RWPE2 (cell line): ENCODE data around the gene TSPAN16.
A peak's percentile ranks its signal among the peaks of the same experiment; 100 is the strongest.

Source experiments
- ATAC-seq: fragments of 200-7000 bp; cut with Tn5 transposase; 3 replicates; pipeline ENCODE4 v1.9.1; 2021; ENCODE audit warnings: low read depth
- DNase-seq: peaks from one replicate; pipeline ENCODE4 v3.0.0-alpha.2; 2020; ENCODE audit warnings: low spot score
- H3K27ac ChIP-seq: fragments of 450-650 bp; 2 replicates; pipeline ENCODE4 v1.5.1; 2017; ENCODE audit warnings: mild to moderate bottlenecking; ENCODE audit not compliant: poor library complexity, severe bottlenecking
- H3K27me3 ChIP-seq: fragments of 250-450 bp; sonication (Bioruptor Pico); 2 replicates; pipeline ENCODE4 v1.5.1; 2021; ENCODE audit warnings: mild to moderate bottlenecking, moderate library complexity; ENCODE audit not compliant: insufficient read depth, poor library complexity, severe bottlenecking
- H3K36me3 ChIP-seq: fragments of 250-450 bp; sonication (Bioruptor Pico); 2 replicates; pipeline ENCODE4 v1.5.1; 2020; ENCODE audit warnings: low read depth, mild to moderate bottlenecking, moderate library complexity
- H3K4me1 ChIP-seq: fragments of 250-450 bp; sonication (Bioruptor Pico); 2 replicates; pipeline ENCODE4 v1.5.1; 2021; ENCODE audit warnings: mild to moderate bottlenecking, moderate library complexity; ENCODE audit not compliant: insufficient read depth, poor library complexity, severe bottlenecking
- H3K4me3 ChIP-seq: fragments of 250-450 bp; sonication (Bioruptor Pico); 2 replicates; pipeline ENCODE4 v1.5.1; 2021; ENCODE audit warnings: mild to moderate bottlenecking, moderate library complexity; ENCODE audit not compliant: severe bottlenecking
- H3K9me3 ChIP-seq: fragments of 250-450 bp; sonication (Bioruptor Pico); 2 replicates; pipeline ENCODE4 v1.5.1; 2021; ENCODE audit warnings: mild to moderate bottlenecking, moderate library complexity; ENCODE audit not compliant: severe bottlenecking
- TF ChIP-seq, protein P1 (sequence below): fragments of 450-650 bp; IDR thresholded peaks from one replicate; pipeline ENCODE4 v1.5.1; 2017; ENCODE audit warnings: mild to moderate bottlenecking, moderate library complexity; ENCODE audit not compliant: poor library complexity, severe bottlenecking

TSPAN16 gene

DNA sequence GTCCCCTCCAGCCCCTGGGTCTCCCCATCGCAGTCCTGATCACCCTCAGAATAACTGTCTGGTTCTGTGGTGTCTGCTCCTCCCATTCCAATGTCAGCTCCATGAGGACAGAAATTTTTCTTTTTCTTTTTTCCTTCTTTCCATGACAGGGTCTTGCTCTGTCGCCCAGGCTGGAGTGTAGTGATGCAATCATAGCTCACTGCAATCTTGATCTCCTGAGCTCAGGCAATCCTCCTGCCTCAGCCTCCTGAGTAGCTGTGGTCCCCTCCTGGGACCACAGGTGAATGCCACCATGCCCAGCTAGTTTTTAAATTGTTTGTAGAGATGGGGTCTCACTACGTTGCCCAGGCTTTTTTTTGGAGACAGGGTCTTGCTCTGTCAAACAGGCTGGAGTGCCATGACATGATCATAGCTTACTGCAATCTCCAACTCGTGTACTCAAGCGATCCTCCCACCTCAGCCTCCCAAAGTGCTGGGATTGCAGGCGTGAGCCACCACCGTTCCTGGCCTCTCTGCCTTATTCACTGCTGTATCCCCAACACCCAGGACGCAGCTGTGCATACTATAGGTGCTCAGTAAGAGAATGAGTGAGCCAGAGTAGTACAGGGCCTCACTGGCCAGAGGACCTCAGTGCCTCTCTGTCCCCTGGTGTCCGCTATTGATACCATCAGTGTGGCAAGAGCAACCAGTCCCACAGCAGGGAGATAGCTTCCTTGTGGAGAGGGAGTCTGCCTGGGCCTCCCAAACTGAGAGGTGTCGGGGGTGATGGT, 28.5 kb upstream of the TSPAN16 start:
- Histone ChIP-seq H3K27me3 (no peaks in the 10 kb centered on the region), H3K4me1 (peaks cover 31% of the 10 kb centered on the region), H3K4me3 (no peak overlapping the region), H3K27ac (peak overlapping the region; percentile 98), H3K36me3 (no peaks in the 10 kb centered on the region), H3K9me3 (no peaks in the 10 kb centered on the region)
- no peak for ATAC-seq
- no peak for DNase-seq
- TF ChIP-seq, protein P1, sequence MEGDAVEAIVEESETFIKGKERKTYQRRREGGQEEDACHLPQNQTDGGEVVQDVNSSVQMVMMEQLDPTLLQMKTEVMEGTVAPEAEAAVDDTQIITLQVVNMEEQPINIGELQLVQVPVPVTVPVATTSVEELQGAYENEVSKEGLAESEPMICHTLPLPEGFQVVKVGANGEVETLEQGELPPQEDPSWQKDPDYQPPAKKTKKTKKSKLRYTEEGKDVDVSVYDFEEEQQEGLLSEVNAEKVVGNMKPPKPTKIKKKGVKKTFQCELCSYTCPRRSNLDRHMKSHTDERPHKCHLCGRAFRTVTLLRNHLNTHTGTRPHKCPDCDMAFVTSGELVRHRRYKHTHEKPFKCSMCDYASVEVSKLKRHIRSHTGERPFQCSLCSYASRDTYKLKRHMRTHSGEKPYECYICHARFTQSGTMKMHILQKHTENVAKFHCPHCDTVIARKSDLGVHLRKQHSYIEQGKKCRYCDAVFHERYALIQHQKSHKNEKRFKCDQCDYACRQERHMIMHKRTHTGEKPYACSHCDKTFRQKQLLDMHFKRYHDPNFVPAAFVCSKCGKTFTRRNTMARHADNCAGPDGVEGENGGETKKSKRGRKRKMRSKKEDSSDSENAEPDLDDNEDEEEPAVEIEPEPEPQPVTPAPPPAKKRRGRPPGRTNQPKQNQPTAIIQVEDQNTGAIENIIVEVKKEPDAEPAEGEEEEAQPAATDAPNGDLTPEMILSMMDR = no peak

DNA sequence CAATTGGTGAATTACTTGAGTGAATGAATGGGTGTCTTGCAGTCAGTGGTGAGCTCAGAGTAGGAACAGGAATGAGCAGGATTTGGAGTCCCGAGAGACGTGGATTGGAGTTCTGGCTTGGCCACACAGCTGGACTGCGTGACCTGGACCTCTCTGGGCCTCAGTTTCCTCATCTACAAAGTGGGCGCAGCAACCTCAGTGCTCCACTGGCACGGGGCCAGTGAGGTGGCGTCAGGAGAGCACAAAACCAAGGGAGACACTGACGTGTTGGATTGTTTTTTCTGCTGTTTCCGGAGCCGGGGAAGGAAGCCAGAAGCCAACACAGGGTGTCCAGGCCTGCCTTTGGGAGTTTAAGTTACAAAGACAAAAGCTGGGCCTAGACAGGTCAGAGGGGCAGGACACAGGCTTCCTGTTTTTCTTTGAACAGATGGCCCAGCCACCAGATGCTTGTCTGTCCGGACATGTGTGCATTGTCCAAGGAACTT, 27.1 kb upstream of the TSPAN16 start:
- no peaks in the 10 kb centered on the region for H3K9me3 ChIP-seq
- H3K4me3 ChIP-seq = no peak overlapping the region
- no peaks in the 10 kb centered on the region for H3K36me3 ChIP-seq
- H3K4me1 ChIP-seq = peaks cover 31% of the 10 kb centered on the region
- ATAC-seq (peak; percentile 58), DNase-seq (no peak)
- TF ChIP-seq, protein P1 = no peak
- peak overlapping the region; percentile 98 for H3K27ac ChIP-seq
- H3K27me3 ChIP-seq = no peaks in the 10 kb centered on the region

DNA sequence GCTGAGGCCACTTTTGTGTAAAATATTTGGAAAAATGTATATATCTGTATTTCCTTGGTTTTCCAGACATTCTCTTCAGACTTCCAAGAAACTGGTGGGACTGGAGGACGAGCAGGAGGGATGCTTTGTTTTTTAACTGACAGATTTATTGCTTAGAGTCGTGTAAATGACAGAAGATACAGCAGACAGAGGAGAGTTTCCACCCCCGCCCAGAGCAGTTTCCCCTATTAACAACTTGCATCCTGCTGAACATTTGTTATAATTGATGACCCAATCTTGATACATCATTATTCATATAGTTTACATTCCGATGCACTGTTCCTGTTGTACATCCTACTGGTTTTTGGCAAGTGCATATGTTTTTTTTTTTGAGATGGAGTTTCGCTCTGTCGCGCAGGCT, 26.6 kb upstream of the TSPAN16 start:
- Histone ChIP-seq H3K27ac (peak overlapping the region; percentile 98), H3K27me3 (no peaks in the 10 kb centered on the region), H3K4me3 (no peak overlapping the region), H3K36me3 (no peaks in the 10 kb centered on the region), H3K4me1 (peaks cover 27% of the 10 kb centered on the region), H3K9me3 (no peaks in the 10 kb centered on the region)
- TF ChIP-seq, protein P1 = no peak
- DNase-seq (no peak), ATAC-seq (peak; percentile 46)

DNA sequence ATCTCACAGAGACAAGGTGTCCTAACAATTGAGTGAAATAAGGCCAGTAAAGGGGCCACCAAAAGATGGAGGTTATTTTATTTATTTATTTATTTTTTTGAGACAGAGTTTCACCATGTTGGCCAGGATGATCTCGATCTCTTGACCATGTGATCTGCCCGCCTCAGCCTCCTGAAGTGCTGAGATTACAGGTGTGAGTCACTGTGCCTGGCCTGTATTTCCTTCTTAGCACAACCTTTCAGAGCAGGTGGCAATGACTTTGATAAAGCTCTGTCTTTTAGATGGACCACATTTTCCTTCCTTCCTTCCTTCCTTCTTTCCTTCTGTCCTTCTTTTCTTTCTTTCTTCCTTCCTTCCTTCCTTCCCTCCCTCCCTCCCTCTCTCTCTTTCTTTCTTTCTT, 22.7 kb upstream of the TSPAN16 start:
- Histone ChIP-seq H3K9me3 (no peaks in the 10 kb centered on the region), H3K27ac (no peak overlapping the region), H3K4me3 (no peak overlapping the region), H3K27me3 (no peaks in the 10 kb centered on the region), H3K4me1 (peaks cover 11% of the 10 kb centered on the region), H3K36me3 (no peaks in the 10 kb centered on the region)
- no peak for ATAC-seq
- TF ChIP-seq, protein P1 = no peak
- DNase-seq = no peak

DNA sequence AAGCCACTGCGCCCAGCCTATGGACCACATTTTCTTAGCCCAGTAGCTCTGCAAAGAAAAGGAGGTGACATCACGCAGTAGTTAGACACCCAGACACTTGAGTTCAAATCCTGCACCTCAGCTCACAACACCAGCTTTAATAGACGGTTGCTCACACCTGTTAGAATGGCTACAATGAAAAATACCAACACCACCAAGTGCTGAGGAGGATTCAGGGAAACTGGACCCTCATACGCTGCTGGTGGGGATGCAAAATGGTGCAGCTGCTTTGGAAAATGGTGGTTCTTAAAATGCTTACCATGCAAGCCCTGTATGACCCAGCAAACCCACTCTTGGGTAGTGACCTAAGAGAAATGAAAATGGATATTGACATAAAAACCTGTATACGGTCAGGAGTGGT, 22.0 kb upstream of the TSPAN16 start:
- Histone ChIP-seq H3K4me3 (no peak overlapping the region), H3K36me3 (no peaks in the 10 kb centered on the region), H3K27ac (no peak overlapping the region), H3K9me3 (no peaks in the 10 kb centered on the region), H3K4me1 (peaks cover 11% of the 10 kb centered on the region), H3K27me3 (no peaks in the 10 kb centered on the region)
- TF ChIP-seq, protein P1 = no peak
- DNase-seq = no peak
- ATAC-seq = no peak
